GM18498 (cell line): ENCODE data around the gene CACNA1S.
A peak's percentile ranks its signal among the peaks of the same experiment; 100 is the strongest.

Source experiments
- ATAC-seq: cut with Tn5 transposase; IDR thresholded peaks from one replicate; pipeline ENCODE4 v1.9.1; 2021; ENCODE audit warnings: mild to moderate bottlenecking, moderate library complexity; ENCODE audit not compliant: unreplicated experiment

The CACNA1S gene

GRCh38 chr1:201016943-201017827 lies 95.0 kb downstream of the CACNA1S start:
- ATAC-seq = peak; percentile 24

- ATAC-seq = no peak
Measured at GRCh38 chr1:201016211-201016651, 96.0 kb downstream of the CACNA1S start.

GRCh38 chr1:201015551-201016091 lies 96.6 kb downstream of the CACNA1S start:
- ATAC-seq = no peak

GRCh38 chr1:201014816-201015200 lies 97.4 kb downstream of the CACNA1S start:
- no peak for ATAC-seq

- no peak for ATAC-seq
Measured at GRCh38 chr1:201013991-201014815, 98.0 kb downstream of the CACNA1S start.

GRCh38 chr1:201013031-201013485 lies 99.2 kb downstream of the CACNA1S start:
- ATAC-seq = no peak

- ATAC-seq = no peak
Measured at GRCh38 chr1:201011616-201012015, 100.6 kb downstream of the CACNA1S start.

GRCh38 chr1:201009962-201010645 lies 102.1 kb downstream of the CACNA1S start:
- ATAC-seq = no peak

- ATAC-seq = no peak
Measured at GRCh38 chr1:201008666-201009360, 103.4 kb downstream of the CACNA1S start.

- ATAC-seq = no peak
Measured at GRCh38 chr1:201007481-201007880, 104.7 kb downstream of the CACNA1S start.

- no peak for ATAC-seq
Measured at GRCh38 chr1:201006450-201006849, 105.8 kb downstream of the CACNA1S start.

GRCh38 chr1:201004732-201005131 lies 107.5 kb downstream of the CACNA1S start:
- no peak for ATAC-seq

- ATAC-seq = no peak
Measured at GRCh38 chr1:201004154-201004553, 108.1 kb downstream of the CACNA1S start.

GRCh38 chr1:201002510-201002909 lies 109.7 kb downstream of the CACNA1S start:
- ATAC-seq = no peak

- no peak for ATAC-seq
Measured at GRCh38 chr1:201001962-201002361, 110.3 kb downstream of the CACNA1S start.

- no peak for ATAC-seq
Measured at GRCh38 chr1:201000391-201000790, 111.8 kb downstream of the CACNA1S start.

GRCh38 chr1:200999667-201000066 lies 112.6 kb downstream of the CACNA1S start:
- no peak for ATAC-seq

- no peak for ATAC-seq
Measured at GRCh38 chr1:200998323-200998722, 113.9 kb downstream of the CACNA1S start.

GRCh38 chr1:200992382-200993048 lies 119.7 kb downstream of the CACNA1S start:
- ATAC-seq = no peak
